Activated CD4-positive, alpha-beta T cell treated with anti-CD3 and anti-CD28 coated beads for 36 hours (primary cell): ENCODE measurements around the gene DGKB. TPM values are rescaled to one million over a fixed set of nuclear protein-coding genes. Genes with fewer than 3 reads are reported as not detected.
A peak's percentile ranks its signal among the peaks of the same experiment; 100 is the strongest.

Experiments
- ATAC-seq: fragments of 200-7000 bp; cut with Tn5 transposase; one replicate; pipeline ENCODE4 v1.10.0; 2021; ENCODE audit warnings: mild to moderate bottlenecking, moderate library complexity
- CTCF ChIA-PET: fragments of 350-600 bp; sonication (Branson Sonifier 250); formaldehyde crosslinking; loops from one replicate; lab custom pipeline; 2021; ENCODE audit warnings: antibody characterized with exemption; lab: Charles Lee
- POLR2A ChIA-PET: fragments of 350-600 bp; sonication (Branson Sonifier 250); formaldehyde crosslinking; loops from one replicate; lab custom pipeline; 2021; ENCODE audit warnings: antibody characterized with exemption, inconsistent platforms; lab: Charles Lee
- DNase-seq: peaks from one replicate; pipeline ENCODE4 v3.0.0-alpha.2; 2020
- H3K27ac Mint-ChIP-seq: one replicate; pipeline ENCODE4 v1.8.0; 2021; ENCODE audit warnings: mixed read lengths
- H3K27me3 Mint-ChIP-seq: one replicate; pipeline ENCODE4 v1.8.0; 2021; ENCODE audit warnings: mixed read lengths
- H3K36me3 Mint-ChIP-seq: one replicate; pipeline ENCODE4 v1.8.0; 2021; ENCODE audit warnings: low read depth, mixed read lengths
- H3K4me1 Mint-ChIP-seq: one replicate; pipeline ENCODE4 v1.8.0; 2021; ENCODE audit warnings: mixed read lengths
- H3K4me3 Mint-ChIP-seq: one replicate; pipeline ENCODE4 v1.8.0; 2021; ENCODE audit warnings: mild to moderate bottlenecking, moderate library complexity, mixed read lengths
- H3K9me3 Mint-ChIP-seq: one replicate; pipeline ENCODE4 v1.8.0; 2021; ENCODE audit warnings: low read depth, mixed read lengths
- intact Hi-C, 2 experiments: fragments of 100-400 bp; cut with DNase I in 1 of 2; cut with micrococcal nuclease in 1 of 2; formaldehyde crosslinking; loops; one replicate each; pipeline versions ENCODE4 v1.14.2 to v1.15.1; 2022 to 2024; cut with DNase I, micrococcal nuclease
- total RNA-seq, 2 experiments: library from RNA; stranded (reverse); gene quantifications; one replicate each; pipeline ENCODE4 v1.2.3, GENCODE V29; 2021

The DGKB gene
- total RNA-seq, 2 experiments from 2014 or later = not detected

GRCh38 chr7:14407246-14408015, 495.1 kb downstream of the DGKB start:
- H3K4me3 Mint-ChIP-seq = no peak overlapping the region
- intact Hi-C loops = no loop called here
- ATAC-seq = no peak

GRCh38 chr7:14403587-14403986, 499.0 kb downstream of the DGKB start:
- no peak overlapping the region for H3K27ac Mint-ChIP-seq
- no peaks in the 10 kb centered on the region for H3K36me3 Mint-ChIP-seq
- no peak for DNase-seq
- CTCF ChIA-PET = interaction anchor here (0.9 kb wide), 1 partner anchor 54 kb away, joined by 3 read pairs; no protein-coding TSS in a partner anchor
- ATAC-seq = peak; percentile 26
- peaks cover 1% of the 10 kb centered on the region for H3K9me3 Mint-ChIP-seq
- intact Hi-C loops = no loop called here
- no peaks in the 10 kb centered on the region for H3K27me3 Mint-ChIP-seq
- POLR2A ChIA-PET = no interaction called here
- no peaks in the 10 kb centered on the region for H3K4me1 Mint-ChIP-seq
- no peak overlapping the region for H3K4me3 Mint-ChIP-seq

More at GRCh38 chr7:14407246-14408015, 495.1 kb downstream of the DGKB start:
- ChIA-PET POLR2A (no interaction called here), CTCF (no interaction called here)
- DNase-seq = no peak
- Mint-ChIP-seq H3K36me3 (no peaks in the 10 kb centered on the region), H3K27ac (no peak overlapping the region), H3K9me3 (peaks cover 1% of the 10 kb centered on the region), H3K27me3 (no peaks in the 10 kb centered on the region), H3K4me1 (no peaks in the 10 kb centered on the region)

- DNase-seq (no peak), ATAC-seq (no peak)
- H3K9me3 Mint-ChIP-seq = no peaks in the 10 kb centered on the region
- no peaks in the 10 kb centered on the region for H3K4me1 Mint-ChIP-seq
- no peaks in the 10 kb centered on the region for H3K27me3 Mint-ChIP-seq
- H3K36me3 Mint-ChIP-seq = no peaks in the 10 kb centered on the region
- intact Hi-C loops = no loop called here
- H3K27ac Mint-ChIP-seq = no peak overlapping the region
- CTCF ChIA-PET = no interaction called here
- no peak overlapping the region for H3K4me3 Mint-ChIP-seq
- POLR2A ChIA-PET = no interaction called here
Observed at GRCh38 chr7:14400271-14400670, 502.3 kb downstream of the DGKB start.

DNA sequence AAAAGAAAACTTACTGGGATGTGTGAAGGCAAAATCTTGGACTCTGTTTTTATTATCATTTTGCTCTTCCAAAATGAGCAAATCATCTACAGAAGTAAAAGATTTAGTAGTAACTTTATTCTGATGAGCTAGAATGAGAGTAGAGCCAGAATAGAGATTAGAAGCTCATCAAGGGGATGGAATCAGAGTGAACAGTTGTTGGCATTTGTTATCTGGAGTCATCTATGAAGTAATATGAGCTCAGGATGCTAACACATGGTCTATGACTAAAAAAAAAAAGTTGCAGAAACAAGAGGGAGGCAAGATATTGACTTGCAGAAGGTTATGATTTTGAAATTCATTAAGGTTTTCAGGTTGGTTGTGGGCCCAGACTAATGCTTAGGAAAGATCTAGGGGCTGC, 504.0 kb downstream of the DGKB start:
- ATAC-seq (no peak), DNase-seq (no peak)
- intact Hi-C loops = no loop called here
- H3K27me3 Mint-ChIP-seq = no peaks in the 10 kb centered on the region
- POLR2A ChIA-PET = no interaction called here
- no peaks in the 10 kb centered on the region for H3K9me3 Mint-ChIP-seq
- H3K36me3 Mint-ChIP-seq = no peaks in the 10 kb centered on the region
- CTCF ChIA-PET = interaction anchor here (0.6 kb wide), 2 partner anchors 434 to 611 kb away, joined by 3 to 4 read pairs; no protein-coding TSS in a partner anchor
- H3K4me1 Mint-ChIP-seq = no peaks in the 10 kb centered on the region
- H3K4me3 Mint-ChIP-seq = no peak overlapping the region
- no peak overlapping the region for H3K27ac Mint-ChIP-seq

- DNase-seq (no peak), ATAC-seq (no peak)
- CTCF ChIA-PET = no interaction called here
Observed at GRCh38 chr7:14395860-14396259, 506.7 kb downstream of the DGKB start.

DNA sequence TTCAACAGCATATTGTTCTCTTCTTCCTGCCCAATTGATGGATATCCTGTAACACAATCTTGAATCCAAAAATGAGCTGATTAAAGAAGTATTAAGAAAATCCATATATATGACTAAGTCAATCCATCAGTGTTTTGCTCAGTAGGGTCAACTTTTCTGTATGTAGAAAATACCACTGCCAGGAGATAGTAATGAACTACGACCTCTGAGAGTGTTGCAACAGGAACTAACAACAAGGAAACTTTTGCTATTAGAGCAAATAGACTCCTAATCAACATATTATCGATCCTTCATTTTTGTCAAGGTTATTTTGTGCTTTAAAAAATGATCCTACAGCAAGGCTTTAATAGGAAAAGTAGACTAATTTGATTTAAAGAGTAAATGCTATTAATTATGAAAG, 507.8 kb downstream of the DGKB start:
- ATAC-seq (no peak), DNase-seq (no peak)
- Mint-ChIP-seq H3K27ac (no peak overlapping the region), H3K27me3 (no peaks in the 10 kb centered on the region), H3K9me3 (no peaks in the 10 kb centered on the region), H3K4me1 (no peaks in the 10 kb centered on the region), H3K4me3 (no peak overlapping the region), H3K36me3 (no peaks in the 10 kb centered on the region)
- ChIA-PET CTCF (no interaction called here), POLR2A (no interaction called here)
- intact Hi-C loops = no loop called here

More at GRCh38 chr7:14395860-14396259, 506.7 kb downstream of the DGKB start:
- POLR2A ChIA-PET = no interaction called here
- no peaks in the 10 kb centered on the region for H3K36me3 Mint-ChIP-seq
- H3K4me3 Mint-ChIP-seq = no peak overlapping the region
- H3K4me1 Mint-ChIP-seq = no peaks in the 10 kb centered on the region
- H3K27ac Mint-ChIP-seq = no peak overlapping the region
- no peaks in the 10 kb centered on the region for H3K9me3 Mint-ChIP-seq
- intact Hi-C loops = no loop called here
- no peaks in the 10 kb centered on the region for H3K27me3 Mint-ChIP-seq

DNA sequence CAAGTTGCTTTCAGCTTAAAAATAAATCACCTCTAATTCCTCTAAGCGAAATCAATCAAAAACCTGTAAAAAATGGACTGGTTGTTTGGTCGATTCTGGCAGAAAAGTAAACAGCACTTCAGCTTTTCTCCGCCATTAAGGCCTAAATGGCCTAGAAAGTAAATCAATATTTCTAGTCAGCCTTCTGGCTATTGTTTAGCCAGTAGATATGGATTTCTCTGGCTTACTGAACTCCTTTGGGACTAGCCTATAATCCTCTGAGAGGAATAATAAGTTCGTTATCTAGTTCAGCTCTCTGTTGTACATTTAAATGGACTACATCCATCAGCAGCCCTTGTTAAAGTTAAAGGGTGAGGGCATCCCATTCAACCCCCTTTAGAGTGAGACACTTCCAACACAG, 513.0 kb downstream of the DGKB start:
- ChIA-PET CTCF (interaction anchor here (0.8 kb wide), 1 partner anchor 17 kb away, joined by 4 read pairs; no protein-coding TSS in a partner anchor), POLR2A (no interaction called here)
- no peaks in the 10 kb centered on the region for H3K9me3 Mint-ChIP-seq
- H3K4me3 Mint-ChIP-seq = no peak overlapping the region
- H3K4me1 Mint-ChIP-seq = no peaks in the 10 kb centered on the region
- intact Hi-C loops = no loop called here
- H3K27ac Mint-ChIP-seq = no peak overlapping the region
- DNase-seq (no peak), ATAC-seq (no peak)
- H3K27me3 Mint-ChIP-seq = no peaks in the 10 kb centered on the region
- no peaks in the 10 kb centered on the region for H3K36me3 Mint-ChIP-seq

- no peak overlapping the region for H3K27ac Mint-ChIP-seq
- no peaks in the 10 kb centered on the region for H3K9me3 Mint-ChIP-seq
- POLR2A ChIA-PET = no interaction called here
- no peaks in the 10 kb centered on the region for H3K36me3 Mint-ChIP-seq
- no peak overlapping the region for H3K4me3 Mint-ChIP-seq
- ATAC-seq (no peak), DNase-seq (no peak)
- no peaks in the 10 kb centered on the region for H3K4me1 Mint-ChIP-seq
- intact Hi-C loops = no loop called here
- CTCF ChIA-PET = interaction anchor here (0.8 kb wide), 1 partner anchor 17 kb away, joined by 4 read pairs; no protein-coding TSS in a partner anchor
- no peaks in the 10 kb centered on the region for H3K27me3 Mint-ChIP-seq
Observed at GRCh38 chr7:14389181-14389591, 513.4 kb downstream of the DGKB start.

GRCh38 chr7:14385074-14385473, 517.5 kb downstream of the DGKB start:
- POLR2A ChIA-PET = no interaction called here
- intact Hi-C loops = no loop called here

GRCh38 chr7:14381936-14382335, 520.6 kb downstream of the DGKB start:
- H3K9me3 Mint-ChIP-seq = no peaks in the 10 kb centered on the region
- DNase-seq (no peak), ATAC-seq (no peak)
- H3K4me3 Mint-ChIP-seq = no peak overlapping the region
- H3K4me1 Mint-ChIP-seq = no peaks in the 10 kb centered on the region
- H3K27ac Mint-ChIP-seq = no peak overlapping the region
- no peaks in the 10 kb centered on the region for H3K36me3 Mint-ChIP-seq
- H3K27me3 Mint-ChIP-seq = no peaks in the 10 kb centered on the region
- intact Hi-C loops = no loop called here
- CTCF ChIA-PET = no interaction called here
- POLR2A ChIA-PET = no interaction called here

More at GRCh38 chr7:14385074-14385473, 517.5 kb downstream of the DGKB start:
- Mint-ChIP-seq H3K36me3 (no peaks in the 10 kb centered on the region), H3K4me1 (no peaks in the 10 kb centered on the region), H3K9me3 (no peaks in the 10 kb centered on the region), H3K27ac (no peak overlapping the region), H3K4me3 (no peak overlapping the region), H3K27me3 (no peaks in the 10 kb centered on the region)
- no peak for ATAC-seq
- DNase-seq = no peak
- CTCF ChIA-PET = no interaction called here

- no peak overlapping the region for H3K27ac Mint-ChIP-seq
- DNase-seq (no peak), ATAC-seq (no peak)
- H3K4me1 Mint-ChIP-seq = no peaks in the 10 kb centered on the region
- H3K9me3 Mint-ChIP-seq = no peaks in the 10 kb centered on the region
- H3K27me3 Mint-ChIP-seq = no peaks in the 10 kb centered on the region
- ChIA-PET CTCF (no interaction called here), POLR2A (no interaction called here)
- intact Hi-C loops = no loop called here
- H3K4me3 Mint-ChIP-seq = no peak overlapping the region
- no peaks in the 10 kb centered on the region for H3K36me3 Mint-ChIP-seq
Observed at GRCh38 chr7:14381306-14381705, 521.2 kb downstream of the DGKB start.

DNA sequence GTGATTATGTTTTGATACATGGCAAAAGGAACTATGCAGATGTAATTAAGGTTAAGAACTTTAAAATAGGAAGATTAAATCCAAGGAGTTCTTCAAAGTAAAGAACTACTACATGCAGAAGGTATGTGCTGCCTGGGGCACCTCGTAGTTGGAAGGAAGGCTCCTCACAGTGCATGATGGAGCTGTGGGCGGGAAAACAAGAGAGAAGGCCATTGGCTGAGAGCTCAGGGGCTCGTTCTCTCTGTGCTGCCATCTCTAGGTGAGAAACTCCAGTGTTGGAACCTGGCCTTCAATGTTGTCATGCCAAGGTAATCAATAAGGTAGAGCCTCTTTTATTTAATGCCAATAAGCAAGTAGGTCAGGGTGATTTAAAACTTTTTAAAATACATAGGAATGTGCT, 521.7 kb downstream of the DGKB start:
- Mint-ChIP-seq H3K27me3 (no peaks in the 10 kb centered on the region), H3K9me3 (no peaks in the 10 kb centered on the region), H3K27ac (no peak overlapping the region), H3K4me3 (no peak overlapping the region), H3K36me3 (no peaks in the 10 kb centered on the region), H3K4me1 (no peaks in the 10 kb centered on the region)
- POLR2A ChIA-PET = no interaction called here
- DNase-seq = no peak
- ATAC-seq = no peak
- intact Hi-C loops = no loop called here
- CTCF ChIA-PET = no interaction called here
